ENCODE measurements around the gene ARHGAP19. TPM values are rescaled to one million over a fixed set of nuclear protein-coding genes. Genes with fewer than 3 reads are reported as not detected.

Gene ARHGAP19
- total RNA-seq, 4 donors from 2014 or later: 3.5 to 5.4 (median 4.6) TPM

DNA sequence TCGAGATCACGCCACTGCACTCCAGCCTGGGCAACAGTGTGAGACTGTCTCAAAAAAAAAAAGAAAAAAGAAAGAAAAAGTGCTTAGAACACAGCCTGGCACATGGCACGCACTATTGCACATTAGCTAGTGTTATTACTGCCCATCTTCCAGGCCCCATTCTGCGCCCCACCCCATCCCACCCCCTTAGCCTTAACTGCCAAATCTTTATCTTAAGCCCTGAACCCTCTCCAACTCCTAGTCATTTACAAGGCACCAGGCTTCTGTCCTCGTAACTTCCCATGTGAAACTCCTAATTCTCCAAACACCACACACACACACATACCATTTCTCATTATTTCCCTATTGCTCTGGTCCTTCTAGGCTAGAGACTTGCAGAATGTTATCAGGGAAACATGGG, 37.3 kb upstream of the ARHGAP19 start:
- no peak overlapping the region for H3K27ac ChIP-seq (replicated peaks in 1 of 4)
- H3K27me3 ChIP-seq: no peaks in the 10 kb centered on the region
- no peaks in the 10 kb centered on the region for H3K9me3 ChIP-seq
- peaks cover 4 to 20% (median 11%) of the 10 kb centered on the region in 4 donors for H3K36me3 ChIP-seq
- WGBS: 92% methylated on average over 5 of the region's 5 CpGs
- intact Hi-C loops (cut with DNase I): loop anchor here (5.0 kb wide), 1 partner anchor 37 kb away; the partner anchor contains the start of gene ARHGAP19
- TF ChIP-seq CTCF (IDR thresholded peaks at IDR 0.05) (no peak), POLR2AphosphoS5 (IDR thresholded peaks at IDR 0.05) (no peak), EP300 (IDR thresholded peaks at IDR 0.05) (no peak), POLR2A (IDR thresholded peaks at IDR 0.05; ENCODE audit: low read depth) (no peak)
- DNase-seq (ENCODE audit: extremely low spot score): no peak
- peaks cover 23 to 52% (median 44%) of the 10 kb centered on the region in 4 donors for H3K4me1 ChIP-seq
- no peak overlapping the region for H3K4me3 ChIP-seq

GRCh38 chr10:97328646-97329453, 36.4 kb upstream of the ARHGAP19 start:
- intact Hi-C loops (cut with DNase I): no loop called here
- Histone ChIP-seq H3K36me3 (peaks cover 4 to 20% (median 11%) of the 10 kb centered on the region in 4 donors), H3K9me3 (no peaks in the 10 kb centered on the region), H3K4me3 (no peak overlapping the region), H3K4me1 (peaks cover 23 to 52% (median 44%) of the 10 kb centered on the region in 4 donors), H3K27ac (replicated peaks in 1 of 4) (no peak overlapping the region), H3K27me3 (no peaks in the 10 kb centered on the region)
- 77% methylated on average over 3 of the region's 3 CpGs for WGBS
- no peak for DNase-seq (ENCODE audit: extremely low spot score)
- TF ChIP-seq CTCF (IDR thresholded peaks at IDR 0.05) (no peak), EP300 (IDR thresholded peaks at IDR 0.05) (no peak), POLR2A (IDR thresholded peaks at IDR 0.05; ENCODE audit: low read depth) (no peak), POLR2AphosphoS5 (IDR thresholded peaks at IDR 0.05) (no peak)

- TF ChIP-seq CTCF (IDR thresholded peaks at IDR 0.05) (no peak), EP300 (IDR thresholded peaks at IDR 0.05) (no peak), POLR2AphosphoS5 (IDR thresholded peaks at IDR 0.05) (no peak), POLR2A (IDR thresholded peaks at IDR 0.05; ENCODE audit: low read depth) (no peak)
- H3K4me3 ChIP-seq: no peak overlapping the region
Measured at GRCh38 chr10:97327348-97328294, 35.2 kb upstream of the ARHGAP19 start.

GRCh38 chr10:97325754-97326153, 33.3 kb upstream of the ARHGAP19 start:
- Histone ChIP-seq H3K4me3 (no peak overlapping the region), H3K9me3 (no peaks in the 10 kb centered on the region), H3K4me1 (peaks cover 17 to 38% (median 30%) of the 10 kb centered on the region in 4 donors), H3K27me3 (no peaks in the 10 kb centered on the region), H3K36me3 (peaks cover 4 to 20% (median 11%) of the 10 kb centered on the region in 4 donors), H3K27ac (replicated peaks in 1 of 4) (no peak overlapping the region)
- TF ChIP-seq EP300 (IDR thresholded peaks at IDR 0.05) (no peak), POLR2A (IDR thresholded peaks at IDR 0.05; ENCODE audit: low read depth) (no peak), CTCF (IDR thresholded peaks at IDR 0.05) (no peak), POLR2AphosphoS5 (IDR thresholded peaks at IDR 0.05) (no peak)
- WGBS: 86% methylated on average over 9 of the region's 9 CpGs
- no peak for DNase-seq (ENCODE audit: extremely low spot score)
- intact Hi-C loops (cut with DNase I): no loop called here

More at GRCh38 chr10:97327348-97328294, 35.2 kb upstream of the ARHGAP19 start:
- intact Hi-C loops (cut with DNase I): no loop called here
- WGBS: 84% methylated on average over 7 of the region's 7 CpGs
- DNase-seq (ENCODE audit: extremely low spot score): no peak
- Histone ChIP-seq H3K4me1 (peaks cover 23 to 41% (median 35%) of the 10 kb centered on the region in 4 donors), H3K27ac (replicated peaks in 1 of 4) (no peak overlapping the region), H3K36me3 (peaks cover 4 to 20% (median 11%) of the 10 kb centered on the region in 4 donors), H3K27me3 (no peaks in the 10 kb centered on the region), H3K9me3 (no peaks in the 10 kb centered on the region)

All from esophagus muscularis mucosa (tissue), 4 donors.